ENCODE data around the gene RNASEH2A. TPM values are rescaled to one million over a fixed set of nuclear protein-coding genes. Genes with fewer than 3 reads are reported as not detected.
A peak's percentile ranks its signal among the peaks of the same experiment; 100 is the strongest.

Gene RNASEH2A
- total RNA-seq, 1 experiment from 2014 or later, result 79.5 TPM

GRCh38 chr19:12777217-12778016 is 29.0 kb upstream of the RNASEH2A start:
- Histone ChIP-seq H2BK12ac (ENCODE audit: insufficient read length, low read depth, low read length) (no peak overlapping the region), H2BK20ac (ENCODE audit: low read depth, low read length, poor library complexity, severe bottlenecking) (no peak overlapping the region), H2BK5ac (ENCODE audit: insufficient read length, low read length) (no peak overlapping the region), H3K56ac (ENCODE audit: insufficient read length, low read depth, low read length) (no peak overlapping the region), H2AK5ac (ENCODE audit: insufficient read length, low read length) (no peak overlapping the region), H2AFZ (ENCODE audit: low read length) (no peak overlapping the region), H3K27me3 (ENCODE audit: insufficient read depth, low read length) (no peaks in the 10 kb centered on the region), H2BK120ac (ENCODE audit: low read depth, low read length, poor library complexity, severe bottlenecking) (no peak overlapping the region), H3K4me2 (ENCODE audit: insufficient read depth, insufficient read length, low read length) (peak overlapping the region; percentile 78), H2BK15ac (ENCODE audit: low read depth, low read length) (no peak overlapping the region), H4K20me1 (ENCODE audit: control insufficient read depth, insufficient read depth, insufficient read length) (no peaks in the 10 kb centered on the region), H3K27ac (ENCODE audit: insufficient read length, low read depth, low read length) (no peak overlapping the region), H3K79me1 (ENCODE audit: insufficient read depth, low read depth, low read length, poor library complexity, severe bottlenecking) (no peaks in the 10 kb centered on the region), H3K9me3 (ENCODE audit: control insufficient read depth, low read depth, low read length) (no peaks in the 10 kb centered on the region), H3T11ph (ENCODE audit: low read length) (no peak overlapping the region), H3K9ac (ENCODE audit: extremely low read depth, insufficient read length, low read length) (no peak overlapping the region), H3K4ac (ENCODE audit: low read depth, low read length) (no peak overlapping the region), H3K14ac (ENCODE audit: insufficient read depth, low read length) (no peak overlapping the region), H4K91ac (ENCODE audit: insufficient read length, low read depth, low read length) (no peak overlapping the region), H3K4me1 (ENCODE audit: insufficient read depth, low read length) (no peaks in the 10 kb centered on the region), H4K8ac (replicated peaks; ENCODE audit: insufficient read length, low read depth, low read length) (no peak overlapping the region), H3K18ac (ENCODE audit: insufficient read length, low read depth, low read length) (no peak overlapping the region), H3K79me2 (ENCODE audit: insufficient read depth, low read length) (no peaks in the 10 kb centered on the region), H4K5ac (ENCODE audit: insufficient read length, low read depth, low read length) (no peak overlapping the region), H3K23me2 (ENCODE audit: insufficient read length, low read depth, low read length, poor library complexity, severe bottlenecking) (peaks cover 18% of the 10 kb centered on the region), H3K23ac (ENCODE audit: insufficient read length, low read depth, low read length) (no peak overlapping the region)
- Mint-ChIP-seq H3K9me3 (no peaks in the 10 kb centered on the region), H3K36me3 (ENCODE audit: insufficient read depth in 1 of 3, low read depth in 3 of 3) (peaks cover 8 to 17% (median 13%) of the 10 kb centered on the region in 3 experiments; a peak in 6 of 7 replicates), H3K4me1 (peaks cover 24 to 25% of the 10 kb centered on the region in 2 experiments), H3K4me3 (peak overlapping the region; percentile 69 to 85), H3K27me3 (ENCODE audit: low read depth) (no peaks in the 10 kb centered on the region; the same call in 1 of the 2 replicates), H3K27ac (no peak overlapping the region)
- DNase-seq, result peak; percentile 84
- WGBS (ENCODE audit: extremely low coverage, insufficient read length, low lambda C conversion rate), result no CpG with 5 or more reads among the region's 43 CpGs
- TF ChIP-seq CTCF (conservative IDR thresholded peaks at IDR 0.05), result peak; percentile 98
